HCT116 (cell line): ENCODE data around the gene KNOP1.

ENCODE experiments used
- CTCF ChIP-seq, 3 experiments: fragments of 200-600 bp in 1 of 3; sonication (generic) in 1 of 3; IDR thresholded peaks in 2 of 3; conservative IDR thresholded peaks in 1 of 3; 2 replicates each; pipeline ENCODE4 v1.5.1; 2012 to 2017; ENCODE audit warnings: low read depth in 2 of 3, low read length in 2 of 3, antibody characterized with exemption in 1 of 3, borderline replicate concordance in 1 of 3, control low read depth in 1 of 3, mild to moderate bottlenecking in 1 of 3, mixed read lengths in 1 of 3, mixed run types in 1 of 3, moderate library complexity in 1 of 3; ENCODE audit not compliant: insufficient read depth in 1 of 3
- POLR2A ChIP-seq: IDR thresholded peaks from 2 replicates; pipeline ENCODE4 v1.7.0; 2011; ENCODE audit warnings: borderline replicate concordance; ENCODE audit not compliant: insufficient read depth, insufficient read length; ENCODE audit errors: extremely low read depth

- TF ChIP-seq CTCF (IDR thresholded peaks at IDR 0.05 in 2 of 3, conservative IDR thresholded peaks at IDR 0.05 in 1 of 3; ENCODE audit: borderline replicate concordance in 1 of 3, insufficient read depth in 1 of 3, low read depth in 2 of 3, low read length in 2 of 3) (no peak), POLR2A (no peak)
Measured at GRCh38 chr16:19710991-19711545, 7.0 kb downstream of the KNOP1 start.
